Ishikawa (cell line): ENCODE results near the gene REV3L.

Source experiments
- CEBPB ChIP-seq: IDR thresholded peaks from 2 replicates; pipeline ENCODE4 v1.6.1; 2012
- CREB1 ChIP-seq: IDR thresholded peaks from 2 replicates; pipeline ENCODE4 v1.6.1; 2012; ENCODE audit warnings: low read depth
- EGR1 ChIP-seq: IDR thresholded peaks from 2 replicates; pipeline ENCODE4 v1.6.1; 2012
- EP300 ChIP-seq: IDR thresholded peaks from 2 replicates; pipeline ENCODE4 v1.6.1; 2012; ENCODE audit warnings: borderline replicate concordance
- FOXM1 ChIP-seq: IDR thresholded peaks from 2 replicates; pipeline ENCODE4 v1.6.1; 2012; ENCODE audit warnings: low read depth, borderline replicate concordance
- MAX ChIP-seq: IDR thresholded peaks from 2 replicates; pipeline ENCODE4 v1.6.1; 2012
- NFIC ChIP-seq: IDR thresholded peaks from 2 replicates; pipeline ENCODE4 v1.6.1; 2012
- RAD21 ChIP-seq: IDR thresholded peaks from 2 replicates; pipeline ENCODE4 v1.6.1; 2012; ENCODE audit warnings: low read depth
- REST ChIP-seq: IDR thresholded peaks from 2 replicates; pipeline ENCODE4 v1.6.1; 2012; ENCODE audit warnings: low read depth, mild to moderate bottlenecking
- TAF1 ChIP-seq: IDR thresholded peaks from 2 replicates; pipeline ENCODE4 v1.6.1; 2012; ENCODE audit warnings: low read depth, mild to moderate bottlenecking
- TCF12 ChIP-seq: IDR thresholded peaks from 2 replicates; pipeline ENCODE4 v1.6.1; 2012; ENCODE audit warnings: low read depth
- TEAD4 ChIP-seq: IDR thresholded peaks from 2 replicates; pipeline ENCODE4 v1.6.1; 2012
- USF1 ChIP-seq: IDR thresholded peaks from 2 replicates; pipeline ENCODE4 v1.6.1; 2012
- YY1 ChIP-seq: IDR thresholded peaks from 2 replicates; pipeline ENCODE4 v1.6.1; 2012; ENCODE audit warnings: low read depth
- ZBTB7A ChIP-seq: IDR thresholded peaks from 2 replicates; pipeline ENCODE4 v1.6.1; 2012; ENCODE audit warnings: low read depth

Gene REV3L

GRCh38 chr6:111474106-111474505 is 8.9 kb downstream of the REV3L start:
- TF ChIP-seq USF1 (no peak), EGR1 (no peak), RAD21 (no peak)

- TF ChIP-seq REST (no peak), USF1 (no peak), TEAD4 (no peak), MAX (no peak), NFIC (no peak), TCF12 (no peak), ZBTB7A (no peak), EP300 (no peak), FOXM1 (no peak), EGR1 (no peak), CREB1 (no peak)
Observed at GRCh38 chr6:111472933-111473435, 10.0 kb downstream of the REV3L start.

GRCh38 chr6:111471958-111472357 is 11.1 kb downstream of the REV3L start:
- TF ChIP-seq RAD21 (no peak), TCF12 (no peak), NFIC (no peak), EP300 (no peak), MAX (no peak), CREB1 (no peak), USF1 (no peak), FOXM1 (no peak)

GRCh38 chr6:111471533-111471932 is 11.5 kb downstream of the REV3L start:
- TF ChIP-seq EGR1, result no peak
- no peak for TF ChIP-seq RAD21
- no peak for TF ChIP-seq EP300
- TF ChIP-seq ZBTB7A, result no peak
- no peak for TF ChIP-seq CEBPB
- no peak for TF ChIP-seq TAF1
- TF ChIP-seq TCF12, result no peak
- TF ChIP-seq REST, result no peak
- no peak for TF ChIP-seq CREB1

- TF ChIP-seq ZBTB7A (no peak), TCF12 (no peak), EGR1 (no peak), REST (no peak), RAD21 (no peak), CREB1 (no peak), MAX (no peak), FOXM1 (no peak), EP300 (no peak), CEBPB (no peak), USF1 (no peak), NFIC (no peak), TAF1 (no peak), YY1 (no peak), TEAD4 (no peak)
Observed at GRCh38 chr6:111470991-111471390, 12.0 kb downstream of the REV3L start.
